GM23248 (cell line): Measurements from ENCODE around the gene APBA2. TPM values are rescaled to one million over a fixed set of nuclear protein-coding genes. Genes with fewer than 3 reads are reported as not detected.
"Not testable (repeated sequence)": the region's sequence is repeated elsewhere in the genome, so short reads cannot be mapped to it uniquely, and the experiment has no call there.

ENCODE experiments used
- DNase-seq: peaks from one replicate; pipeline ENCODE4 v3.0.0-alpha.2; 2015
- H2AFZ ChIP-seq: fragments of 200-600 bp; sonication (generic); 2 replicates; pipeline ENCODE4 v1.6.1; 2016; ENCODE audit warnings: antibody characterized with exemption
- H3F3A ChIP-seq: fragments of 200-600 bp; sonication (generic); 2 replicates; pipeline ENCODE4 v1.6.1; 2016; ENCODE audit warnings: mild to moderate bottlenecking, antibody characterized with exemption, mixed run types; ENCODE audit not compliant: insufficient read depth
- H3K27ac ChIP-seq: fragments of 200-600 bp; sonication (generic); 2 replicates; pipeline ENCODE4 v1.5.1; 2016; ENCODE audit warnings: mild to moderate bottlenecking
- H3K27me3 ChIP-seq: fragments of 200-600 bp; sonication (generic); replicated peaks from 2 replicates; pipeline ENCODE4 v1.6.1; 2016; ENCODE audit warnings: mild to moderate bottlenecking; ENCODE audit not compliant: insufficient read depth
- H3K36me3 ChIP-seq: fragments of 200-600 bp; sonication (generic); 2 replicates; pipeline ENCODE4 v1.6.1; 2016; ENCODE audit warnings: low read depth, mild to moderate bottlenecking
- H3K4me1 ChIP-seq: fragments of 200-600 bp; sonication (generic); 2 replicates; pipeline ENCODE4 v1.6.1; 2016; ENCODE audit warnings: mild to moderate bottlenecking; ENCODE audit not compliant: insufficient read depth
- H3K4me2 ChIP-seq: fragments of 200-600 bp; sonication (generic); one replicate; pipeline ENCODE4 v1.6.1; 2016; ENCODE audit warnings: mild to moderate bottlenecking; ENCODE audit not compliant: unreplicated experiment
- H3K4me3 ChIP-seq: fragments of 200-600 bp; sonication (generic); 2 replicates; pipeline ENCODE4 v1.5.1; 2016; ENCODE audit warnings: mild to moderate bottlenecking
- H3K79me2 ChIP-seq: fragments of 200-600 bp; sonication (generic); 2 replicates; pipeline ENCODE4 v1.6.1; 2016; ENCODE audit warnings: mild to moderate bottlenecking; ENCODE audit not compliant: insufficient read depth
- H3K9ac ChIP-seq: fragments of 200-600 bp; sonication (generic); 2 replicates; pipeline ENCODE4 v1.6.1; 2016; ENCODE audit warnings: mild to moderate bottlenecking
- H3K9me2 ChIP-seq: fragments of 200-600 bp; sonication (generic); 2 replicates; pipeline ENCODE4 v1.6.1; 2016; ENCODE audit warnings: mixed run types, mild to moderate bottlenecking, moderate library complexity; ENCODE audit not compliant: insufficient read depth
- H3K9me3 ChIP-seq: fragments of 200-600 bp; sonication (generic); one replicate; pipeline ENCODE4 v1.6.1; 2017; ENCODE audit warnings: low read depth
- H4K20me1 ChIP-seq: fragments of 200-600 bp; sonication (generic); 2 replicates; pipeline ENCODE4 v1.6.0; 2016; ENCODE audit not compliant: insufficient read depth
- WGBS, 2 experiments: methylation state at CpG; one replicate each; pipeline ENCODE4 v1.1.6; 2015 to 2017; ENCODE audit warnings: low lambda C conversion rate in 2 of 2, low coverage in 1 of 2; ENCODE audit errors: missing lambda C conversion rate in 2 of 2; 5-methylcytosine and 5-hydroxymethylcytosine counted together
- in situ Hi-C: fragments of 300-500 bp; cut with MboI; formaldehyde crosslinking; loops from 2 replicates; pipeline ENCODE4 v1.15.0; 2020
- polyA plus RNA-seq: library from polyadenylated mRNA; unstranded; fragments of >200 nt; fragmentation: Nextera tagmentation; extraction: Ambion mirVana; gene quantifications from 2 replicates; pipeline ENCODE4 v1.2.1, GENCODE V29; 2016
- total RNA-seq: library from RNA; depleted of rRNA; stranded (reverse); fragments of >200 nt; shearing (Covaris generic); gene quantifications from 2 replicates; pipeline ENCODE4 v1.2.3, GENCODE V29; 2014

The APBA2 gene
- total and polyA plus RNA-seq, 2 experiments from 2014 or later: 0.23 to 0.65 TPM

DNA sequence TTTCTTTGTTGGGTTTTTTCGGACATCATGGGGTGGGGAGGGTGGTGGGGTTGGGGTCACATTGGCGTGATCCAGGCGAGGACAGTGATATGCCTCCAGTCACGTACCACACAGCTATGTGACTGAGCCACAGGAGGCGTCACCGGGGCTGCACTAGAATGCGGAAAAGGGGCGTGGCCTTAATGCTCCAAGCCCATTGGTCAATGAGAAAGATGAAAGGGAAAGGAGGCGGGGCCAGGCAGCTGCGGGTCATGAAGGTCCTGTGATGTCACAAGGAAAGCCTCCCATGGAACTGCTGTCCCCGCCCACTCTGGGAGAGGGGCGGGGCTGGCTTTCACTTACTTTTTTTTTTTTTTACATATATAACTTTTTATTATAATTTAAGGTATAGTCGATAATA lies 37.3 kb upstream of the APBA2 start, which contains the start of gene GOLGA6L7:
GOLGA6L7 (minus strand) TSS at position 124 of the 400 bp plus-strand sequence; CDS start at position 29, 95 bp downstream.
- in situ Hi-C loops, H2AFZ ChIP-seq, H3K9me3 ChIP-seq, H3K4me3 ChIP-seq, H3K9me2 ChIP-seq, H3K4me2 ChIP-seq, H3K4me1 ChIP-seq, H4K20me1 ChIP-seq, H3K79me2 ChIP-seq, H3K27me3 ChIP-seq, H3K36me3 ChIP-seq, H3K9ac ChIP-seq, H3K27ac ChIP-seq, H3F3A ChIP-seq: not testable (repeated sequence)
- DNase-seq: peak; percentile 9
- 59 to 62% methylated on average over 12 to 13 of the region's 13 CpGs for WGBS, 2 experiments

- H3K27me3 ChIP-seq, H3K4me3 ChIP-seq, H2AFZ ChIP-seq, H3F3A ChIP-seq, H3K4me1 ChIP-seq, H3K4me2 ChIP-seq, in situ Hi-C loops, H3K9ac ChIP-seq, DNase-seq, H4K20me1 ChIP-seq, H3K79me2 ChIP-seq, H3K36me3 ChIP-seq, H3K9me3 ChIP-seq, H3K9me2 ChIP-seq, H3K27ac ChIP-seq: not testable (repeated sequence)
- 80 to 89% methylated on average over 2 to 13 of the region's 17 CpGs for WGBS, 2 experiments
These were observed 36.5 kb upstream of the APBA2 start for GRCh38 chr15:28849271-28849670.

GRCh38 chr15:28849766-28850165 lies 36.0 kb upstream of the APBA2 start:
- in situ Hi-C loops: not testable (repeated sequence)

DNA sequence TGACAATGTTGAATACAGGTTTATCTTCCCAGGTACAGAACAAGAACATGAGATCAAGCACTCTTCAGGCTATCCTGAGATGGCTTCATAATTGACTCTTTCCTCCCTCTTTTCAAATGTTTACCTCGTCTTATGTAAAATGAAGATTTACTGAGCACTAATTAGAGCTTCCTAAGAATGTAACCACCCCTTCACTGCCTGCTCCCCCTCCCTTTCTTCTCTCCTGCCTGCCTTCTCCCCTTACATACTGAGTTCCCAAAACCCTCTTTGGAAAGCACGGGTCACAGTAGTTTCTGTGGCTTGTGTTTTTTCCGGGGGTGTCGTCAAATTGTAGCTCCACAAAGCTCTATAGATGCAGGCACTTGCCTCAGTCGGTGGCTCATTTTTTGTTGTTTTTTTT lies 32.1 kb upstream of the APBA2 start:
- in situ Hi-C loops, H4K20me1 ChIP-seq, H3F3A ChIP-seq, H3K9me2 ChIP-seq, H3K36me3 ChIP-seq, DNase-seq, H3K9ac ChIP-seq, H3K4me2 ChIP-seq, H3K9me3 ChIP-seq, H3K4me3 ChIP-seq, H3K79me2 ChIP-seq, H3K4me1 ChIP-seq, H3K27ac ChIP-seq, H2AFZ ChIP-seq, H3K27me3 ChIP-seq: not testable (repeated sequence)
- WGBS, 2 experiments: 8 to 9% methylated on average over 5 of the region's 5 CpGs

More at GRCh38 chr15:28849766-28850165, 36.0 kb upstream of the APBA2 start:
- H3K79me2 ChIP-seq, H3K27ac ChIP-seq, H3K4me2 ChIP-seq, H3K4me1 ChIP-seq, H3F3A ChIP-seq, H3K4me3 ChIP-seq, H3K9me2 ChIP-seq, H4K20me1 ChIP-seq, H3K27me3 ChIP-seq, H3K9me3 ChIP-seq, H3K9ac ChIP-seq, H3K36me3 ChIP-seq, DNase-seq, H2AFZ ChIP-seq: not testable (repeated sequence)
- 88% methylated on average over 30 of the region's 31 CpGs; no CpG with 5 or more reads in 1 of the 2 experiments for WGBS, 2 experiments

DNA sequence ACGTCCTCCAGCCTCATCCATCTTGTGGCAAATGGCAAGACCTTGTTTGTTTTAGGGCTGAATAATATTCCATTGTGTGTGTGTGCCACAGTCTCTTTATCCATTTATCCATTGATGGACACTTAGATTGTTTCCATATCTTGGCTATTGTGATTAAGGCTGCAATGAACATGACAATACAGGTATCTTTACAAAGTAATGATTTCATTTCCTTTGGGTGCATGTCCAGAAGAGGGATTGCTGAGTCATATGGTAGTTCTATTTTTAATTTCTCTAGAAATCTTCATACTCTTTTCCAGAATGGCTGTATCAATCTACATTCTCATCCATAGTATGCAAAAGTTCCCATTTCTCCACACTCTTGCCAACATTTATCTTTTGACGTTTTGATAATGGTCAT lies 31.2 kb upstream of the APBA2 start:
- H2AFZ ChIP-seq, H3F3A ChIP-seq, H3K36me3 ChIP-seq, DNase-seq, H3K27me3 ChIP-seq, H3K9me2 ChIP-seq, in situ Hi-C loops, H3K4me1 ChIP-seq, H3K9ac ChIP-seq, H3K27ac ChIP-seq, H3K79me2 ChIP-seq, H3K4me2 ChIP-seq, H3K4me3 ChIP-seq, H4K20me1 ChIP-seq, H3K9me3 ChIP-seq: not testable (repeated sequence)
- WGBS, 2 experiments: 19 to 22% methylated on average over 2 of the region's 2 CpGs
